Fibroblast of villous mesenchyme (primary cell): ENCODE results near the gene INO80D. TPM values are rescaled to one million over a fixed set of nuclear protein-coding genes. Genes with fewer than 3 reads are reported as not detected.

Source experiments
- DNase-seq: peaks from one replicate; pipeline ENCODE4 v3.0.0-alpha.2; 2010; ENCODE audit warnings: low read depth
- H3K4me3 ChIP-seq: 2 replicates; pipeline ENCODE4 v1.5.1; 2011; ENCODE audit warnings: low read depth, mild to moderate bottlenecking, low read length
- CTCF ChIP-seq: IDR thresholded peaks from 2 replicates; pipeline ENCODE4 v1.5.1; 2012; ENCODE audit warnings: low read depth, mild to moderate bottlenecking, low read length; ENCODE audit not compliant: insufficient read depth
- total RNA-seq: library from RNA; depleted of rRNA; stranded (reverse); fragments of >200 nt; gene quantifications from 2 replicates; pipeline ENCODE4 v1.2.3, GENCODE V29; 2012

Gene INO80D
- total RNA-seq, 1 donor: 10.4 TPM

- no peak for TF ChIP-seq CTCF
- H3K4me3 ChIP-seq: no peak overlapping the region
- no peak for DNase-seq
Measured at GRCh38 chr2:206071807-206072206, 14.2 kb downstream of the INO80D start.

- TF ChIP-seq CTCF: no peak
- DNase-seq: no peak
- no peak overlapping the region for H3K4me3 ChIP-seq
Measured at GRCh38 chr2:206069417-206069816, 16.6 kb downstream of the INO80D start.

DNA sequence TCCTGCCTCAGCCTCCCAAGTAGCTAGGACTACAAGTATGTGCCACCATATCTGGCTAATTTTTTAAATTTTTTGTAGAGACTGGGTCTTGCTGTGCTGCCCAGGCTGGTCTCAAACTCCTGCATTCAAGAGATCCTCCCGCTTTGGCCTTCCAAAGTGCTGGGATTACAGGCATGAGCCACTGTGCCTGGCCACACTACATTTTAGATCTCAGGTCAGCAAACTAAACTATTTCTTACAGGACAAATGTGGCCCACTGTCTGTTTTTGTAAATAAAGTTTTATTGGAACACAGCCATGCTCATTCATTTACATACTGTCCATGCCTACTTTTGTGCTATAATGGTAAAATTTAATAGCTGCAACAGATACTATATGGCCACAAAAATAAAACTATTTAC is 17.8 kb downstream of the INO80D start:
- no peak for TF ChIP-seq CTCF

GRCh38 chr2:206064077-206064476 is 21.9 kb downstream of the INO80D start:
- no peak for TF ChIP-seq CTCF
- peak; percentile 28 for DNase-seq

More for the DNA sequence above, 17.8 kb downstream of the INO80D start:
- no peak overlapping the region for H3K4me3 ChIP-seq
- no peak for DNase-seq

GRCh38 chr2:206063635-206064034 is 22.3 kb downstream of the INO80D start:
- no peak for TF ChIP-seq CTCF
- no peak for DNase-seq
- H3K4me3 ChIP-seq: no peak overlapping the region

More at GRCh38 chr2:206064077-206064476, 21.9 kb downstream of the INO80D start:
- H3K4me3 ChIP-seq: no peak overlapping the region

DNA sequence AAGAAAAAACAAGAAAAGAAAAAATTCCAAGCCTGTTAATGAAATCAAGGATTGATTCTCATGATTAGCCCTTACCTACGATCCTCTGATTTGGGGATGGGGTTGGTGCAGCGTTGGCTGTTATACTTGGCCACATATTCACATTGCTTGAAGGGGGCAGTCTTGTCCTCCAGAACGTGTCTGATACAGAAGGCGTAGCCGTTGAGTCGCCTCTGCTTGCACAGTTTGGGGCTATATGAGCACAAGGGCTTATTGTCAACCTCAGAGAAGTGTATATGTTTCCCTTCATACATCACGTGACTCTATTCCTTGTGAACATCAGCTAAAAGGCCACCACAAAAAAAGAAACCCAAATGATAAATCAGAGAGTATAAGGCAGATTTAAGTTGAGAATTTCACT is 23.2 kb downstream of the INO80D start:
- no peak for DNase-seq
- TF ChIP-seq CTCF: no peak
- H3K4me3 ChIP-seq: no peak overlapping the region

DNA sequence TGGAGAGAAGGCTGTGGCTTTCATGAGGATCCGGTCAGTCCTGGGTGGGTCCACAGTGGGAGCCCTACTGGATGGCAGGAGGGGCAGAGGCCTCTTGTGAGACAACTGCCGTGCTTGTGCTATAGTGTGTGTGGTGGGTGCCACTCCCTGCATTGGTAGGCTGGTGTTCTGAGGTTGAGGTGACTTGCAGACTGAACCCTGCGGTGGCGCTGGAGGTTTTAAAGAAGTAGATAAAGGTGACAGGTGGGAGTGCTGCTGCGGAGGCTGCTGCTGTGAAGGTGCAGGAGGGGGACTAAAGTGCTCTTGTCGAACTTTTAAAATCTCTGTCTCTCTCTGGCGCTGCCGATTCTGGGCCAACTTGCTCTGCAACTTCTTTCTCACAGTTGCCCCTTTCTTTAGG is 29.7 kb downstream of the INO80D start:
- TF ChIP-seq CTCF: no peak

More for the DNA sequence above, 29.7 kb downstream of the INO80D start:
- H3K4me3 ChIP-seq: no peak overlapping the region
- DNase-seq: no peak
